K562 (cell line): ENCODE results near the gene NECAB2. TPM values are rescaled to one million over a fixed set of nuclear protein-coding genes. Genes with fewer than 3 reads are reported as not detected.

Experiments
- ARID3B ChIP-seq: fragments of 250-450 bp; sonication (Bioruptor Pico); IDR thresholded peaks from 2 replicates; pipeline ENCODE4 v1.4.0; 2020; ENCODE audit warnings: borderline replicate concordance
- CBFB ChIP-seq: sonication (generic); formaldehyde crosslinking; IDR thresholded peaks from 2 replicates; pipeline ENCODE4 v1.4.0; 2020; ENCODE audit warnings: mild to moderate bottlenecking, missing genetic modification reagents
- CBX3 ChIP-seq, 2 experiments: IDR thresholded peaks; 1 replicate in 1 of 2; 2 replicates in 1 of 2; pipeline ENCODE4 v1.6.1; 2012; ENCODE audit warnings: inconsistent platforms in 2 of 2, low read length in 2 of 2, borderline replicate concordance in 1 of 2, control low read depth in 1 of 2
- DIDO1 ChIP-seq: fragments of 450-650 bp; IDR thresholded peaks from 2 replicates; pipeline ENCODE4 v1.6.1; 2016; ENCODE audit warnings: low read depth, missing biosample characterization, missing genetic modification characterization
- E2F3 ChIP-seq: fragments of 250-450 bp; sonication (Bioruptor Pico); IDR thresholded peaks from 2 replicates; pipeline ENCODE4 v1.4.0; 2020; ENCODE audit warnings: mild to moderate bottlenecking
- HDAC3 ChIP-seq: fragments of 450-650 bp; IDR thresholded peaks from 2 replicates; pipeline ENCODE4 v1.6.1; 2018; ENCODE audit warnings: borderline replicate concordance, mild to moderate bottlenecking, moderate library complexity; ENCODE audit not compliant: partially characterized antibody
- HIVEP1 ChIP-seq: fragments of 250-450 bp; sonication (Bioruptor Pico); IDR thresholded peaks from 2 replicates; pipeline ENCODE4 v1.4.0; 2020; ENCODE audit warnings: mild to moderate bottlenecking
- JUNB ChIP-seq: fragments of 450-650 bp; formaldehyde crosslinking; conservative IDR thresholded peaks from 2 replicates; pipeline ENCODE4 v1.4.0; 2020; ENCODE audit warnings: mild to moderate bottlenecking
- KDM1A ChIP-seq, 2 experiments: fragments of 450-650 bp; IDR thresholded peaks; 2 replicates each; pipeline ENCODE4 v1.6.1; 2016; ENCODE audit warnings: mild to moderate bottlenecking in 2 of 2
- ZFP30 ChIP-seq: fragments of 250-450 bp; sonication (Bioruptor Pico); IDR thresholded peaks from 2 replicates; pipeline ENCODE4 v1.8.0; 2022; ENCODE audit warnings: moderate library complexity, mild to moderate bottlenecking, inconsistent platforms, borderline replicate concordance
- ZSCAN29 ChIP-seq: fragments of 450-650 bp; IDR thresholded peaks from 2 replicates; pipeline ENCODE4 v1.6.1; 2017
- polyA plus RNA-seq, 8 experiments: library from polyadenylated mRNA; depleted of rRNA in 4 of 8; stranded (reverse) in 5 of 8; unstranded in 3 of 8; fragments of >200 nt; fragmentation: Nextera tagmentation in 2 of 8; fragmentation: Illumina TruSeq in 1 of 8; extraction: Ambion mirVana in 2 of 8; extraction: Trizol in 1 of 8; gene quantifications; 2 replicates each; pipeline versions ENCODE4 v1.2.1 to v1.2.3, GENCODE V29; 2011 to 2014; ENCODE audit warnings: inconsistent platforms in 1 of 8, missing spikeins in 1 of 8
- total RNA-seq, 7 experiments: library from RNA; depleted of rRNA in 6 of 7; stranded (reverse); fragments of >200 nt in 6 of 7; fragmentation: Illumina TruSeq in 2 of 7; extraction: Trizol in 2 of 7; gene quantifications; 2 replicates each; pipeline versions ENCODE4 v1.2.1 to v1.2.3, GENCODE V29; 2011 to 2021; ENCODE audit warnings: low replicate concordance in 1 of 7
- TF ChIP-seq, protein P1 (sequence below): sonication (generic); formaldehyde crosslinking; IDR thresholded peaks from 2 replicates; pipeline ENCODE4 v1.9.0; 2022; ENCODE audit warnings: mild to moderate bottlenecking, missing genetic modification reagents
- TF ChIP-seq, protein P2 (sequence below): IDR thresholded peaks from 2 replicates; pipeline ENCODE4 v1.6.1; 2011; ENCODE audit not compliant: insufficient read length; ENCODE audit errors: extremely low read depth
- TF ChIP-seq, protein P3 (sequence below): fragments of 450-650 bp; IDR thresholded peaks from 2 replicates; pipeline ENCODE4 v1.6.1; 2016; ENCODE audit warnings: antibody characterized with exemption
- TF ChIP-seq, protein P4 (sequence below): fragments of 250-450 bp; sonication (Bioruptor Pico); IDR thresholded peaks from 2 replicates; pipeline ENCODE4 v1.9.0; 2021; ENCODE audit warnings: mild to moderate bottlenecking
- TF ChIP-seq, protein P5 (sequence below): fragments of 250-450 bp; sonication (Bioruptor Pico); IDR thresholded peaks from 2 replicates; pipeline ENCODE4 v1.8.0; 2022; ENCODE audit warnings: moderate library complexity, mild to moderate bottlenecking, inconsistent platforms

Gene NECAB2
- total and polyA plus RNA-seq, 9 of the 15 experiments (the other 6 are each of a cell fraction or from before 2014, with no cell fraction given): 0.03 to 0.28 TPM; not detected in 7

DNA sequence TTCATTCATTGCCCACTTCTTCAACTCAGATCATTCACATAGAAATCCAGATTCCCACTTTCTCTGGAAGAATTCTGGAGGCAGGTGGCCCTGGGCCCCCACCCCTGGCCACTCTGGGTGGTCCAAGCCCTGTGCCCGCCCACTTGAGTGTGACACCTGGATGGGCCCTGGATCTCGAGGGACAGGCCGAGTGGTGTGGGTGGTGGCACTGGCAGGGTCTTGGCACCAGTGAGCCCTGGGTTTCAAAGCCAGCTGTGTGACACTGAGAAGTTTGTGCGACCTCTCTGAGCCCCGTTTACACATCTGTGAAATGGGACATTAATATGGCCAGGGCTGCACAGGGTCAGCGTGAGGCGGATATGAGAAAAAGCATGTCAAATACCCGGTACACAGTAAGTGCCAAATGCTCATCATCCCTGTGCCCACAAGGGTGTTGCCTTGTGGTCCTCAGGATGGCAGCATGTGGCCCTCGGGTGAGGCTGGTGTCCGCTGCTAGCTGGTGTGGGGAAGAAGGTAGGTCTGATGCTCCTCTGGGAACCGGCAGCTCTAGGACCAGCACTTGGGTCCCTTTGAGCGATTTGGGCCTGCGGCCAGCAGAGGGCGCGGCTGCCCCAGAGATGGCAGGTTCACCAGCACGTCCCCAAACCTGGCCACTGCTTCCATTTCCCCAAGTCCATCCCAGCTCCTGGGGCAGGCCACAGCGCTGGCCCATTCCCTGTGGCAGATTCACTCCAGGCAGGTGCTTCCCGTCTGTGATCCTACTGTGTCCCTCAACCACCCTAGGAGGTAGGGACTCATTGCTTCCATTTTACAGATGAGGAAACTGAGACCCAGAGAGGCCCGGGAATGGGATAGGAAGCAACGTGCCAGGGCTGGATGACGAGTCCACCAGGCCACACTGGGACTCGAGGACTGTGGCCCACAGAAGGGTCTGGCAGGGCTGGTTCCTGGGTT, 11.4 kb upstream of the NECAB2 start (continued):
- TF ChIP-seq, protein P1, sequence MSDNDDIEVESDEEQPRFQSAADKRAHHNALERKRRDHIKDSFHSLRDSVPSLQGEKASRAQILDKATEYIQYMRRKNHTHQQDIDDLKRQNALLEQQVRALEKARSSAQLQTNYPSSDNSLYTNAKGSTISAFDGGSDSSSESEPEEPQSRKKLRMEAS: no peak
- TF ChIP-seq, protein P2, sequence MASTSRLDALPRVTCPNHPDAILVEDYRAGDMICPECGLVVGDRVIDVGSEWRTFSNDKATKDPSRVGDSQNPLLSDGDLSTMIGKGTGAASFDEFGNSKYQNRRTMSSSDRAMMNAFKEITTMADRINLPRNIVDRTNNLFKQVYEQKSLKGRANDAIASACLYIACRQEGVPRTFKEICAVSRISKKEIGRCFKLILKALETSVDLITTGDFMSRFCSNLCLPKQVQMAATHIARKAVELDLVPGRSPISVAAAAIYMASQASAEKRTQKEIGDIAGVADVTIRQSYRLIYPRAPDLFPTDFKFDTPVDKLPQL: no peak
- no peak for TF ChIP-seq ZFP30 (CRISPR knock-in tag)
- no peak for TF ChIP-seq E2F3 (CRISPR knock-in tag)
- TF ChIP-seq, protein P3, sequence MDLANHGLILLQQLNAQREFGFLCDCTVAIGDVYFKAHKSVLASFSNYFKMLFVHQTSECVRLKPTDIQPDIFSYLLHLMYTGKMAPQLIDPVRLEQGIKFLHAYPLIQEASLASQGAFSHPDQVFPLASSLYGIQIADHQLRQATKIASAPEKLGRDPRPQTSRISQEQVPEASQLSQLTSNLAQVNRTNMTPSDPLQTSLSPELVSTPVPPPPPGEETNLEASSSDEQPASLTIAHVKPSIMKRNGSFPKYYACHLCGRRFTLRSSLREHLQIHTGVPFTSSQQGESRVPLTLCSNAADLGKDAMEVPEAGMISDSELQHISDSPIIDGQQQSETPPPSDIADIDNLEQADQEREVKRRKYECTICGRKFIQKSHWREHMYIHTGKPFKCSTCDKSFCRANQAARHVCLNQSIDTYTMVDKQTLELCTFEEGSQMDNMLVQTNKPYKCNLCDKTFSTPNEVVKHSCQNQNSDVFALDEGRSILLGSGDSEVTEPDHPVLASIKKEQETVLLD: no peak
- TF ChIP-seq ZSCAN29: no peak
- TF ChIP-seq CBX3 (IDR thresholded peaks at IDR 0.05; ENCODE audit: borderline replicate concordance in 1 of 2, low read length in 2 of 2): no peak
- no peak for TF ChIP-seq ARID3B (CRISPR knock-in tag)
- TF ChIP-seq JUNB: no peak
- no peak for TF ChIP-seq HIVEP1 (CRISPR knock-in tag)
- TF ChIP-seq, protein P4, sequence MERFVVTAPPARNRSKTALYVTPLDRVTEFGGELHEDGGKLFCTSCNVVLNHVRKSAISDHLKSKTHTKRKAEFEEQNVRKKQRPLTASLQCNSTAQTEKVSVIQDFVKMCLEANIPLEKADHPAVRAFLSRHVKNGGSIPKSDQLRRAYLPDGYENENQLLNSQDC (CRISPR knock-in tag): no peak
- TF ChIP-seq KDM1A (IDR thresholded peaks at IDR 0.05): peak; percentile 82 to 85
- no peak for TF ChIP-seq DIDO1 (tag)
- TF ChIP-seq HDAC3: no peak
- TF ChIP-seq, protein P5, sequence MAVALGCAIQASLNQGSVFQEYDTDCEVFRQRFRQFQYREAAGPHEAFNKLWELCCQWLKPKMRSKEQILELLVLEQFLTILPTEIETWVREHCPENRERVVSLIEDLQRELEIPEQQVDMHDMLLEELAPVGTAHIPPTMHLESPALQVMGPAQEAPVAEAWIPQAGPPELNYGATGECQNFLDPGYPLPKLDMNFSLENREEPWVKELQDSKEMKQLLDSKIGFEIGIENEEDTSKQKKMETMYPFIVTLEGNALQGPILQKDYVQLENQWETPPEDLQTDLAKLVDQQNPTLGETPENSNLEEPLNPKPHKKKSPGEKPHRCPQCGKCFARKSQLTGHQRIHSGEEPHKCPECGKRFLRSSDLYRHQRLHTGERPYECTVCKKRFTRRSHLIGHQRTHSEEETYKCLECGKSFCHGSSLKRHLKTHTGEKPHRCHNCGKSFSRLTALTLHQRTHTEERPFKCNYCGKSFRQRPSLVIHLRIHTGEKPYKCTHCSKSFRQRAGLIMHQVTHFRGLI (CRISPR knock-in tag): no peak
- peak; percentile 58; the same call in 1 of the 2 replicates for TF ChIP-seq CBFB
